Astrocyte (in vitro differentiated cells and primary cell): ENCODE results near the gene LRMDA.

Experiments
- CTCF ChIP-seq: IDR thresholded peaks from 2 replicates; pipeline ENCODE4 v1.5.1; 2011; ENCODE audit warnings: low read depth, mild to moderate bottlenecking, inconsistent platforms, low read length, moderate library complexity; ENCODE audit not compliant: insufficient read depth
- EZH2 ChIP-seq: IDR thresholded peaks from 2 replicates; pipeline ENCODE4 v1.6.1; 2012; ENCODE audit warnings: mild to moderate bottlenecking, low read length, inconsistent platforms; ENCODE audit not compliant: insufficient read depth

- TF ChIP-seq CTCF: no peak
- TF ChIP-seq EZH2: no peak
Observed at GRCh38 chr10:76201962-76202361, 770.5 kb downstream of the LRMDA start.
